GM18507 (cell line): Measurements from ENCODE around the gene SFTA2.

Experiments used
- DNase-seq: peaks from one replicate; pipeline ENCODE4 v3.0.0; 2011; ENCODE audit warnings: low read depth; ENCODE audit not compliant: insufficient read length; ENCODE audit errors: extremely low spot score
- FAIRE-seq: peaks from 2 replicates; lab custom pipeline; 2011; peaks lifted over from hg19 to GRCh38; lab: Jason Lieb, UNC

SFTA2 gene

DNA sequence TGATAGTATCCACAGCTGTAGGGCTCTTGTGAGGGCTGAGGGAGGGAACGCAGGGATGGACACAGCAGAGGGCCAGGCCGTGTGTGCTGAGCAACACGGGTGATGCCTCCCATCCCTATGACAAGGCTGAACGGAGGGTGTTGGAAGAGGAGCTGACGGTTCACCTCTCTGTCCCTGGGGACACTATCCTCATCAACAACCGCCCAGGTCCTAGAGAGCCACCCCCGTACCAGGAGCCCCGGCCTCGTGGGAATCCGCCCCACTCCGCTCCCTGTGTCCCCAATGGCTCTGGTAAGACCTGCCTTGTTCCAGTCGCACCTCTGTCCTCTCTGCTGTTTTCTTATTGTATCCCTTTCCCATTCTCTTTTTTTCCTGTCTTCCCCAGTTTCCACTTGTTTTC is 37.6 kb downstream of the SFTA2 start:
- DNase-seq (no peak), FAIRE-seq (no peak)

DNA sequence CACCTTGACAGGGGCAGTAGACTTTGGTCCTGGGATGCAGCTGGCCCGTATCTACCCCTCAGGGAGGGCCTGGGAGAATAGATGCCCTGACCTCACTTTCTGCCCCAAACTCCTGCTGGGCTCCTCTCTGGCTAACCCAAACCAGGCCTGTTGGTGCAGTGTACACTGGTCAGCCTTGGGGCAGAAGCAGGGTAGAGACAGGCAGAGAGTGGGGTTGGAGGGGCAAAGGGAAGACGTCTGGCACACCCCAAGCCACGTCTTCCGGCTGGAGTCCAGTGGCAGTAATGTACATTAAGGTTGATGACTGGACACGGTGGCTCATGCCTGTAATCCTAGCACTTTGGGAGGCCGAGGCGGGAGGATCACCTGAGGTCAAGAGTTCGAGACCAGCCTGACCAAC is 38.3 kb downstream of the SFTA2 start:
- no peak for FAIRE-seq
- DNase-seq = no peak

DNA sequence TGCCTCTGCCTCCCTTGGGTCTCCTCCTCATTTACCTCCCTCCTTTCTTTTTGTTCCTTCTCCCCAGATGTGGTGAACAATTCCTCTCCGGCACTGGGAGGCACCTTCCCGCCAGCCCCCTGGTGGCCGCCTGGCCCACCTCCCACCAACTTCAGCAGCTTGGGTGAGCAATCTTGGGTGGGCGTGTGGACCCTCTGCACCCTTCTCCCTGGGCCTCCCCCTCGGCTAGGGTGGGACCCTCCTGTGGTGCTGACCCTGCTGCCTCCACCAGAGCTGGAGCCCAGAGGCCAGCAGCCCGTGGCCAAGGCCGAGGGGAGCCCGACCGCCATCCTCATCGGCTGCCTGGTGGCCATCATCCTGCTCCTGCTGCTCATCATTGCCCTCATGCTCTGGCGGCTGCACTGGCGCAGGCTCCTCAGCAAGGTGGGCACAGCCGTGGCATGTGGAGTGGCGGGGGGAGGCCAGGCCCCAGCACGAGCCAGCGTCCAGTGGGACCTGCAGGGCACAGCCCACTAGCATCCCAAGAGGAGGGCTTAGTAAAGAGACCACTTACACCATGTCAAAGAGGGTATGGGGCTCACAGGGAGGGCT is 38.9 kb downstream of the SFTA2 start:
- no peak for FAIRE-seq
- DNase-seq = no peak

DNA sequence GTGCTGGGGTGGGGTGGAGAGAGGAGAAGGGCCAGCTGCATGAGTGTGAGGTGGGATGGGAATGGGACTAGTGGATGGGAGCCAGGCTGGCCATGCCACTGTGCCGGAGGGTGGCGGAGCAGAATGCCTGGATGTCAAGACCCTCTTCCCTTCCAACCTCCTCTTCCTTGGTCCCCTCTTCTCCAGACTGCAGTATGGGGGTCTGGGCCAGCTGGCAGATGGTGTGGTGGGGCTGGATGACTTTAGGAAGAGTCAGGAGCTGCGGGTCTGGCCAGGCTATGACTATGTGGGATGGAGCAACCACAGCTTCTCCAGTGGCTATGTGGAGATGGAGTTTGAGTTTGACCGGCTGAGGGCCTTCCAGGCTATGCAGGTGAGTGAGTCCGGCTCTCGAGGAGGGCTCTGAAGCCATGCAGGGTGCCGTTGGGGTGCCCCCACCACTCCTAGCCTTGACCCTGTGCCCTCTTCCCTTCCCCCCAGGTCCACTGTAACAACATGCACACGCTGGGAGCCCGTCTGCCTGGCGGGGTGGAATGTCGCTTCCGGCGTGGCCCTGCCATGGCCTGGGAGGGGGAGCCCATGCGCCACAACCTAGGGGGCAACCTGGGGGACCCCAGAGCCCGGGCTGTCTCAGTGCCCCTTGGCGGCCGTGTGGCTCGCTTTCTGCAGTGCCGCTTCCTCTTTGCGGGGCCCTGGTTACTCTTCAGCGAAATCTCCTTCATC is 40.0 kb downstream of the SFTA2 start:
- FAIRE-seq (no peak), DNase-seq (no peak)

DNA sequence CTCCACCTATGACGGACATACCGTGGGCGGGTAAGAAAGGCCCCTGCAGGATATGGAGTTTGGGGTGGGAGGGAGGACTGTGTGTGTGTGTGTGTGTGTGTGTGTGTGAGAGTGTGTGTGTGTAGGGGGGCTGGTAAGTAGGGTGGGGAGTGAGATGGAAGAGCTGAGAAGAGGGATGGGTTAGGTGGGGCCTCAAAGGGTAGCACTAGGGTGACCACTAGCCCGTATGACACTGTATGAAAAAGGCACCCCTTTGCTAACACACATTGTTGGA is 40.6 kb downstream of the SFTA2 start:
- DNase-seq (no peak), FAIRE-seq (no peak)

DNA sequence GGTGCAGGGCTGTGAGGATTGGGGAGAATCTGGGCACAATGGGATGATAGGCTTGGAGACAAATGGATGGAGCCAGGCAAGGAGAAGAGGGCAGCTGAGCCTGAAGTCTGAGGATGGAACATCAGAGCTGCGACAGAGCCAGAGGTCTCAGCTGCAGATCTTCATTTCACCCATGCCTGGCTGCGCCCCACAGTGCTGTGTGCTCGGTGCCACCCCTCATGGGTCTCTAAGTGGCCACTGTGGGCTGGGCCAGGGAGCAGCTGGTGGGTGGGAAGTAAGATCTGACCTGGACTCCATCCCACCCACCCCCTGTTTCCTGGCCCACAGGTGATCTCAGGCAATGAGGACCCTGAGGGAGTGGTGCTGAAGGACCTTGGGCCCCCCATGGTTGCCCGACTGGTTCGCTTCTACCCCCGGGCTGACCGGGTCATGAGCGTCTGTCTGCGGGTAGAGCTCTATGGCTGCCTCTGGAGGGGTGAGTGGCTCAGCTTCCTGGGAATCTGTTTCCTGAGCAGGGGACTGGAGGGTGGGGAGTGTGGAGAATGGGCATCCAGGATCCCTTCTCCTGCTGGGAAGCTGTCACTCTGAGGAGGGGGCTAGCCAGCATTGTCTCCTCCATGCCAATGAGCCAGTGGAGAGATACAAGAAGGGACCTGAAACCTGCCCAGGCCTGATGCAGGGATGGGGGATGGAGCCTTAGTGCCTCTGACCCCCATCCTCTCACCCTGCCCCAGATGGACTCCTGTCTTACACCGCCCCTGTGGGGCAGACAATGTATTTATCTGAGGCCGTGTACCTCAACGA is 41.1 kb downstream of the SFTA2 start:
- FAIRE-seq (no peak), DNase-seq (no peak)

DNA sequence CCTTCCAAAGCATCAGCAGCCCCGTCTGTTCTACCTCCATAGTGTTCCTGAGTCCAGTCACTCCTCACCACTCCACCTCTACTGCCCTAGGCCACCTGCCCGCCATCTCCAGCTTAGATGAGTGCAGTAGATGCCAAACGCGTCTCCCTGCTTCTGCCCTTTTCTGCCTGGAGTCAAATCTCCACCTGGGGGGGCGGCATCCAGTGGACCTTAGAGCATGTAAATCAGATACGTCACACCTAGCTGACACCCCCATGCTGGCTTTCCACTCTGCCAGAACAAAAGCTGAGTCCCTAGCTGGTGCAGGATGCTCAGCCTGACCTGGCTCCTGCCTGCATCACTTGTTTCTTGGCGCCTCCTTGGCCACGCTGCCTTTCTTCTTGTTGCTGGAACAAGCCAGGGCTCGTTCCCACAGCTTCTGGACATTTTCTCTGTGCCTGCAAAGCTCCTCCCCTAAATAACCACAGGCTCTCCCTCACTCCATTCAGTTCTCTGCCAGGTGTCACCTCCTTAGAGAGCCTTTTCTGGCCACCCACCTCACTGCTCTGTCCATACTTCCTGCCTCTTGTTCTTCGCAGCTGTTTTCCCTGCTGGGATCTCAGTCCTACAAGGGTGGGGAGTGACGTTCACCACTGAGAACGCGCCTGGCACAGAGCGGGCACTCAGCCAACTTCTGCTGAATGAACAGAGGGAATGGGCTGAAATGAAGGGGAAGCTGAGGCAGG is 41.9 kb downstream of the SFTA2 start:
- DNase-seq (no peak), FAIRE-seq (no peak)

DNA sequence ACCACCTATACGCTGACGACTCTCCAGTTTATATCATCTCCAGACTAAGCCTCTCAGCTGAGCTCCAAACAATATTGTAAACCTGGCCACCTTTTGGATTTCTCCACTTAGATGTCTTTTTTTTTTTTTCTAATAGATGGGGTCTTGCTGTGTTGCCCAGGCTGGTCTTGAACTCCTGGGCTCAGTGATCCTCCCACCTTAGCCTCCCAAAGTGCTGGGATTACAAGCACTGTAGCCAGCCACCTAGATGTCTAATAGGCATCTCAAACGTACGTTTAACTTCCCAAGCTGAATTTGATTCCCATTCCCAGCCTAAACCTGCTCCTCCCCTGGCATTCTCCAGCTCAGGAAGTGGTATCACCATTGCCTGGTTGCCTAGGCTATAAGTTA is 42.5 kb downstream of the SFTA2 start:
- FAIRE-seq (no peak), DNase-seq (no peak)

DNA sequence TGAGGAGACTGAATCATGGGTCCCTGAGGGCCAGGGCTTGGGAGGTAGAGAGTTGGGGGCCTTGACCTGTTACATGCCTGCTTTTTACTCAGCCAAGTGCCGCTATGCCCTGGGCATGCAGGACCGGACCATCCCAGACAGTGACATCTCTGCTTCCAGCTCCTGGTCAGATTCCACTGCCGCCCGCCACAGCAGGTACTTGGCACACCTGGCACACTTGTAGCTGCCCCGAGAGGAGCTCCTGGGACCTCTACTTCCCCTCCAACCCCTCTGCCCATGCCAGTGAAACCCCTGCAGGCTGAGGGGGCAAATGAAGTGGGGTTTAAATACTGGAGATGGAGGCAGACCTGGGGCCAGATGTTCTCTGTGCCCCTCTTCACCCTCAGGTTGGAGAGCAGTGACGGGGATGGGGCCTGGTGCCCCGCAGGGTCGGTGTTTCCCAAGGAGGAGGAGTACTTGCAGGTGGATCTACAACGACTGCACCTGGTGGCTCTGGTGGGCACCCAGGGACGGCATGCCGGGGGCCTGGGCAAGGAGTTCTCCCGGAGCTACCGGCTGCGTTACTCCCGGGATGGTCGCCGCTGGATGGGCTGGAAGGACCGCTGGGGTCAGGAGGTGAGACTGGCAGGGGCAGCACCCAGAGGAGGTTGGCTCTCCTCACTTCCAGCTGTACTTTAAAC is 43.0 kb downstream of the SFTA2 start:
- DNase-seq = no peak
- no peak for FAIRE-seq

DNA sequence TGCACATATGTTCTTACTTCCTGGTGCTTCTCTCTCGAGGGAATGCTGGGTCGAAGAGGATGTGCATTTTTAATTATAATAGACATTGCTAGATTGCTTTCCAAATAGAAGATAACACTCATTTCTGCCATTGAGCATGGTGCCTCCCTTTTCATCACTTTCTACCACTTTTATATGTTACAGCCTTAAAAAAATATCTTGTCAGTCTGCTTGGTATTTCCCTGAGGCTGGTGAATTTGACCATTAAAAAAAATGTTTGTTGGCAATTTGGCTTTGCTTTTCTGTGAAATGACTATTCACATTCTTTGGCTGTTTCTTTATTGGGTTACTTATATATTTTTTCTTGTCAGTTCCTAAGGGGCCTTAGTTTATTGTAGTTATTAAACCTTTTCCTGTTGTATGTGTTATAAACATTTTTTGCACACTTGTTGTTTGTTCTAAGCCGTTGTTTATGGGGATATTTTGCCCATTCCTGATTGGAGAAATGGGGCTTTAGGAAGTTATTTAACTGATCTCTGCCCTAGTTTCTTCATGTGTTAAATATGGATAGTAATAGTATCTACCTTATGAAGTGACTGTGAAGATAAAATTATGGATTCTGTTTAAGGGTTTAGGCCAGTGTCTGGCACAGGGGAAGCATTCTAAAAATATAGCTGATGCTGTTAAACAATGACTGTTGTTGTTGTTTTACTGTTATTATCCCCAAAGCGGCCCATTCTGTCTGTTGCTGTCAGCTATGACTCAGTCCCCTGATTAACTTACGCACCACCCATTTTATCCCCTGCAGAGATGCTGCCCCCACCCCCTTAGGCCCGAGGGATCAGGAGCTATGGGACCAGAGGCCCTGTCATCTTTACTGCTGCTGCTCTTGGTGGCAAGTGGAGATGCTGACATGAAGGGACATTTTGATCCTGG is 43.8 kb downstream of the SFTA2 start:
- FAIRE-seq (no peak), DNase-seq (no peak)

DNA sequence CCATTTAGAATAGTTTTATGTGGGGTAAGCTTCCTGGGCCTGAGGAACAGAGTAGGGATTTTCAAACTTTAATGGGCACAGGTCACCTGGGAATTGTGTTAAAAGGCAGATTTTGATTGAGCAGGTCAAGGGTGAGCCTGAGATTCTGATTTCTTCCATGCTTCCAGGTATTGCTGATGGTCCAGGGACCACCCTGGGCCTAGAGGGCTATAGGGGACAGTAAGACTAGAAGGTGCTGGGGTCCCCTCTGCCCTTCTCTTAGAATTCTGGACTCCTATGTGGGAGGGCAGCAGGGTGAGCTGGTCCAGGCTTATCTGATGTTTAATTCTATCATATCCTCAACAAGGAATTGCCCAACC is 45.1 kb downstream of the SFTA2 start:
- DNase-seq = no peak
- no peak for FAIRE-seq

DNA sequence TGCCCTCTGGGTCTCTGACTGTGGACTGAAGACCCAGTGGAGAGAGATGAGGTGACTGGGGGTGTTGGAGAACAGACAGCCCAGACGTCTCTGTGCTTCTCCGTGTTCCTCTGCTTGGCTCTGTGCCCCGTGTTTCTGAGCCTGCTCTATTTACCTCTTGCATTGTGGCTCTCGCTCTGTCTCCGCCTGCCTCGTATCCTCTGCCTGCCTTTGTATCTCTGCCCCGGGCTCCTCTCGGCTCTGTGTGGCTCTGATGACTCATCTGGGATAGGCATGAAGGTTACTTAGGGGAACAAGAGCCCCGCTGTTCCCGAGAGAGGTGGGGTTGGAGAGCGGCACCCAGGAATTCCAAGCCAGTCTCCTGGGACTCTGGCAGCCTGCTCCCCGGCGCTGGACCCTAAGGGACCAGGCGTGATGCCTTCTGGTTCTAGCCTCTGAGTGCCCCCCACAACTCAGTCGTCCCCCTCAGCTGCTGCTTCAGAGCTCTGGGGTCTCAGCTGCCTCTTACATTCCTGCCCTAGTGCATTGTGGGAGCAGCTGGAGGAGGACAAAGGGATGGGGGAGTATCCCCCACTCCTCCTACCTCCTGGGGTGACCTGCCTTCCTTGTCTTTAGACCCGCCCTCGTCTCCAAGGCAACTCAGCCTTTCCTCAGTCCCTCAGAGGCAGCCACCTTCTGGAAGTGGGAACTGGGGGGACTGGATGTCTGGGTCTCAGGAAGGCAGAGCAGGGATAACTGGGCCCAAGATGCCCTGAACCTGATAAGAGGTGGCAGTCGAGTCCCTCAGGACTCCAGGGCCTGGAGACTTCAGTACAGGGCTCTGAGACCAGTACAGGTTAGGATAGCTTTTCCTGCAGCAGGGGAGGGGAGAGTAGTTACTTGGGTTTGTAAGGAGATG is 45.7 kb downstream of the SFTA2 start:
- no peak for DNase-seq
- FAIRE-seq = no peak

DNA sequence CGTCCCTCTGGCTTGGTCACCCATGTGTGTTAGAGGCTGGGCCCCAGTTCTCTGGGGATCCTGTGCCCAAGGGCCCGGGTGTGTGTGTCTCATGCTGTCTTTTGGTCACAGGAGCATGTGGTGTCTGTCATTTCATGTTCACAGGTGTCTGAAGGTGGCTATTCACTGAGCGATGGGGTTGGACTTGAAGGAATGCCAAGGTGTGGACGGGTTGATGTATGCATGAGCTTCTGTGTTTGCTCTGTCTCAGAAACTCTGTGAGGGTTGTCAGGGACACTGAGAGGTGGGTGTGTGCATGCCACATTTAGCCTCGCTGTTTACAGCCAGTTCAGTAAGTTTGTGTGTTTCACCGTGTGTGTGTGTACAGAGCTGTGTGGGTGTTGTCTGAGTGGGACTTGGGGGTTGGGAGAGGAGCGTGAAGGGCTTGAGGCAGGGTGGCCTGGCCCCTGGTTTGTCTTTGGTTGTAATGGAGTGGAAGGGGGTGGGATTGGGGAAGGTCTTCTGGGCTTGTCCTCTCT is 46.4 kb downstream of the SFTA2 start:
- FAIRE-seq (no peak), DNase-seq (no peak)

DNA sequence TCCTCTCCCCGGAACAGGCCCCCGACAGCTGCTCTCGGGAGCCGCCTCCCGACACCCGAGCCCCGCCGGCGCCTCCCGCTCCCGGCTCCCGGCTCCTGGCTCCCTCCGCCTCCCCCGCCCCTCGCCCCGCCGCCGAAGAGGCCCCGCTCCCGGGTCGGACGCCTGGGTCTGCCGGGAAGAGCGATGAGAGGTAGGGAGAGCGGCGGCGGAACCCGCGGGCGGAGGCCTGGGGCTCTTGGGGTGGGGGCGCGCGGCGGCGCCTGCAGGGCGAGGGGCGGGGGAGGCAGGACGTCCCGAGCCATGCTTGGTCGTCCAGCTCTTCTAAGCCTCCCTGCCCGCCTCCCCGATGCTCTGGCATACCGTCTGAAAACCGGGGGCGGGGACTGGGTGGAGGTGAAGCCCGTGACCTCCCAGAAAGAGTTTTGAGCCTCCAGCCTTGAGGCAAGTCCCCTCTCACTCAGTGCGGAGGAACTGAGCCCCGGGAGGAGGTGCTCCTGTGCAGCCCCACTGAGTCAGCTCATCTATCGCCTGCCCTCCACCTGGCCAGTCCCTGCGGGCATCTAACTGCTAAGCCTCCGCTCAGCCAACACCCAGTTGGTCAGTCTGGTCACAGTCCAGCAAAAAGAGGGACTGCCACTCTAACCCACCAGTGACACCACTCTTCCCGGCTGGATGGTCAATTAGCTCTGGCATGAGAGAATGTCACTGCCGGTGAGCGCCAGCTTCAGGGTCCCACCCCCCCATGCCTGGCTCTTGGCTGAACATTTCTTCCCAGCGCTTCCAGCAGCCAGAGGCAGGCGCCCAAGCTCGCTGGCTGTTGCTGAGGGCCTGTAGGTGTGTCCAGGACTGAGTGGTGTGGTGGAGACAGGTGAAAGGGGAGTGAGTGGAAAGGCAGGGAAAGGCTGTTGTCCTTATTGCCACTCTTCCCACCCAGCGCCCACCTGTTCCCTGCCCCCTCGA is 47.2 kb downstream of the SFTA2 start:
- FAIRE-seq (peak; percentile 9), DNase-seq (no peak)

DNA sequence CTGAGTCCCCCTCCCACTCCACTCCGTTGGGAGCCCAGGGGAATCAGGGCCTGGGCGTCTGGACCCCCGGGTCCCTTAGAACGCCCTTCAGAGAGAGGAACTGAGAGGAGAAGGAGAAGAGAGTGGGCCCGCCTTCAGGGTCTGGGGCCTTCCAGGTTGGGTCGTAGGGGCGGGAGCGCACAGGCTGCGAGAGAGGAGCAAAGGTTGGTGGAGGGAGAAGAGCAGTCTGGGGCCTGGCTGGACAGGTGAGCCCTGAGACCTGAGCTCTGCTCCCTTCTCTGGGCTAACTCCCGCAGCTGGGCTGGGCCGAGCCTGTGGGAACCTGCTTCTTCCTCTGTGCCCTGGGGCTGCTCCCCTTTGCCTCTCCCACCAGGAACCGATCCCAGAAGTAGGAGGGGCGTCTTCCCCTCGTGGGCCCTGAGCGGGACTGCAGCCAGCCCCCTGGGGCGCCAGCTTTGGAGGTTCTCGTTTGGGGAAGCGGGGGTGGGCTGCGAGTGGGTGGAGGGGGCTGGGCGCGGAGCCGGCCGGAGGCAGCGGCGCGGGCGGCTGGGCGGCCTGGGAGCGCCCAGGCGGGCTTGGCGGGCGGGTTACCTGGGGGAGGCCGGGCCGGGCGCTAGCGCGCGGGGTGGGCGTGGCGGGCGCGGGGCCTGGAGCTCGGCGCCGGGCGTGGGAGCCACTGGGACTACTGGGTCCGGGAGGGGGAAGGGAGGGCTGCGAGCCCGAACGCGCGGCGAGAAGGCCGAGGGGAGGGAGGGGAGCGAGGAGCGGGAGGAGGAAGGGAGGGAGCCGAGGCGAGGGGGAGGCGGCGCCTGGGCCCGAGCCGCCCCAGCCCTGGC is 48.1 kb downstream of the SFTA2 start, which contains the start of gene DDR1:
TSS of gene DDR1 (plus strand) at position 835 of the 836 bp plus-strand sequence. CDS start 4,211 bp downstream, outside the sequence.
- DNase-seq (no peak), FAIRE-seq (no peak)
